ENCODE data around the gene PKD1L1.

Gene PKD1L1

DNA sequence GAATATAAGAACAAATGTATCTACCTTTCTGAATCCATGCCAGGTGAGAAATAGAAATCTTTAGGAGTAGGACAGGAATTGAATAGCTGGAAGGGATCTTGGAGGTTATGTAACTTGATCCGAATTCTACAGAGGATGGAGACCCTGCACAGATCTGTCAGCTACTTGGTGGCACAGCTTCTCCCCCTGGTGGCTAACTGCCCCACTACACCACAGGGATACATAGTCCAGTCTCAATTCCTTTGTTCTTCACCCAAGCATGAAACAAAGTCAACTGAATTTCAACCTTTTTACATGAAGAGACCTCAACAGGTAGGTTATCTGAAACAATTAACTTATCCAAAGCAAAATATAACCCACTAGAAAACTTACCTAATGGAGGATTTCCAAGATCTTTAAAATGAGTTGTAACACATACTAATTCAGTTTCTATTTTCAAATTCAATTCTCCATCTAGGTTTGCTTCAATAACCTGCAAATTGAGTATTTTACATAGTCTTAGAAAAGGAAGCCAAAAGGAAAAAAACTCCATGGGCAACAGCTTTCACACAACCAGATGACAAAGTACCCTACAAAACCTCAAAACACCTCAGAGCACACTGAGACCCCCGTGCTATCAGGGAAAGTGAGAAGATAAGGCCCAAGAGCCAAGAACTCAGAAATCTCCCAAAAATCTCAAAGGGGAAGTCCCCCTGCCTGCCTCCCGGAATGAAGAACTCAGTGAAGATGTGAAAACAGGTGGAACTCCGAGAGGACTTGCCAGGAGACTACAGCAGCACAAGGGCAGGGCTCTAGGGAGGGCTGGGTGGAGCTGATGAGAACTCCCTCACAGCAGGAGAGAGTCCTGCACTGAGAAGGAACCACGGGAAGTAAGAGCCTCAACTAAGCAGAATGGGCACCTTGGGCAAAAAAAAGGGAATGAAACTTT, 20.8 kb upstream of the PKD1L1 start:
- peaks cover 31% of the 10 kb centered on the region for H3K4me1 Mint-ChIP-seq (ENCODE audit: low read depth)
- H3K4me3 Mint-ChIP-seq: no peak overlapping the region
- DNase-seq: peak; percentile 62
- H3K27ac Mint-ChIP-seq: peak overlapping the region; percentile 72
- H3K9me3 Mint-ChIP-seq: no peaks in the 10 kb centered on the region
- peaks cover 93% of the 10 kb centered on the region for H3K36me3 Mint-ChIP-seq (ENCODE audit: low read depth)
- H3K27me3 Mint-ChIP-seq: no peaks in the 10 kb centered on the region

DNA sequence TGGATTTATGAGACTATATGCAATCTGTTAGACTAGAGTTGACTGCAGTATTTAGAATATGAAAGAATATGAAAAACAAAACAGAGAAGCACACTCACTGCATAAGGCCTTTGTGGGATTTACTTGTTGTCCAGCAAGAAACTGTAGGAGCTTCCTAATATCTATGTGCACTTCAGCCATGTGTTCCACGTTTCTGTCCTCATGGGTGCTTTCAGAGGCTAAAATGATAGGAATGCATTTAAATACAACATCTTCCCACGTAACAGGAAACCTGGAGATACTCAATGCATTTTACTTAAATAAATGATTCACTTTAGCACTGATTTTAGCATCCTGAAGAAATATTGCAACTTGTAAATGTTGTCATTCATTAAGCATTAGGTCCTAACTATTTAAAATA, 19.4 kb upstream of the PKD1L1 start:
- no peak overlapping the region for H3K27ac Mint-ChIP-seq

DNA sequence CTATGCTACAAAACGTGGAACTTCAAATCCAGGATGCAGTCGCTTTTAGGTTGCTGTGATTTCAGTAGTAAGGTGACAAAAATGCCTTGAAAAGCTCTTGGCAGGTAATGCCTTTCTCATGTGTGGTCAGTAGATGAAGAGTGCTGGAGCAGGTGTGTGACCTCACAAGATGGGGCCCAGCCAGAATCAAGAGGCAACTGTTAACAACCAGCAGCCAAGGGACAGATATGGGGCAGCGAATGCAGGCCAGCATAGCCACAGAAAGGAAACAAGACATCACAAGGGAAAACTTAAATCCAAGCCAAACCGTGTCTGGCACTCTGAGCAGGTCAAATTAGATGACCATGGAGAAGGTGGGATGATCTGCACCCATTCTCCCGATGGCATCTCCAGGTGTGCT, 18.9 kb upstream of the PKD1L1 start:
- no peaks in the 10 kb centered on the region for H3K9me3 Mint-ChIP-seq
- H3K36me3 Mint-ChIP-seq (ENCODE audit: low read depth): peaks cover 93% of the 10 kb centered on the region
- H3K4me1 Mint-ChIP-seq (ENCODE audit: low read depth): peaks cover 18% of the 10 kb centered on the region
- no peak overlapping the region for H3K4me3 Mint-ChIP-seq
- no peak for DNase-seq
- H3K27ac Mint-ChIP-seq: peak overlapping the region; percentile 7
- H3K27me3 Mint-ChIP-seq: no peaks in the 10 kb centered on the region

More for the DNA sequence above, 19.4 kb upstream of the PKD1L1 start:
- peaks cover 93% of the 10 kb centered on the region for H3K36me3 Mint-ChIP-seq (ENCODE audit: low read depth)
- H3K4me1 Mint-ChIP-seq (ENCODE audit: low read depth): peaks cover 18% of the 10 kb centered on the region
- DNase-seq: no peak
- no peaks in the 10 kb centered on the region for H3K27me3 Mint-ChIP-seq
- no peaks in the 10 kb centered on the region for H3K9me3 Mint-ChIP-seq
- no peak overlapping the region for H3K4me3 Mint-ChIP-seq

DNA sequence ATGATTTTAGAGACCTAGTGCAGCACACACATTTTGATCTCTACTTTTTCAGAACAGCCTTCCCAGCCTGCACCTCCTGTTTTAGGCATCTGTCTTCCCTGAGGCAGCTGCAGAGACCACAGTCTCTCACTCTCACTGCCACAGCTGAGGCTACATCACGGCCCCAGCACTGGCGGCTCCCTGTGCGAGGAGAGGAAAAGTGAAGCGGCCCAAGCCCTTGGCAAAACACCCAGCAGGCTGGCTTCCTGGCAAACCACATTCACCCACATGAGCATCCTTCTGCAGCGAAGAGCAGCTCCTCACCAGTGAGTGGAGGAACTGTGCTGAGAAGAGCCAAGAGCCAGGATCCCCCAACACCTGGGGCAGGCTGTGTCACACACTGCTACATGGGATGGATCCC, 17.2 kb upstream of the PKD1L1 start:
- Mint-ChIP-seq H3K4me1 (ENCODE audit: low read depth) (peaks cover 10% of the 10 kb centered on the region), H3K27me3 (no peaks in the 10 kb centered on the region), H3K9me3 (no peaks in the 10 kb centered on the region), H3K27ac (peak overlapping the region; percentile 83), H3K4me3 (no peak overlapping the region), H3K36me3 (ENCODE audit: low read depth) (peaks cover 95% of the 10 kb centered on the region)
- DNase-seq: no peak

DNA sequence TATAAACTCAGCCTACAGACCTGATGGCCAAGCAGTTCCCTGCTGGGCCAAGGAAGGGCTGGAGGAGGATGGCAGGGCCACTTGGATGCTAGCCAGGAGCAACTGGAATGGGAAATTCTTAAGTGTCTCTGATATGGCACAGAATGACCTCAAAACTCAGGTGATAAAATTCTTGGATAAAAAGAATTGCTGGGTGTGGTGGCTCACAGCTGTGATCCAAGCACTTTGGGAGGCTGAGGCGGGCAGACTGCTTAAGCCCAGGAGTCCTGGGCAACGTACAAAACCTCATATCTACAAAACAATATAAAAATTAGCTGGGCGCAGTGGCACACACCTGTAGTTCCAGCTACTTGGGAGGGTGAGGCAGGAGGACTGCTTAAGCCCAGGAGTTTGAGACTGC, 14.0 kb upstream of the PKD1L1 start:
- no peak overlapping the region for H3K4me3 Mint-ChIP-seq
- no peaks in the 10 kb centered on the region for H3K9me3 Mint-ChIP-seq
- H3K27me3 Mint-ChIP-seq: no peaks in the 10 kb centered on the region
- H3K36me3 Mint-ChIP-seq (ENCODE audit: low read depth): peaks cover 83% of the 10 kb centered on the region
- no peak overlapping the region for H3K27ac Mint-ChIP-seq
- no peak for DNase-seq
- peaks cover 5% of the 10 kb centered on the region for H3K4me1 Mint-ChIP-seq (ENCODE audit: low read depth)

DNA sequence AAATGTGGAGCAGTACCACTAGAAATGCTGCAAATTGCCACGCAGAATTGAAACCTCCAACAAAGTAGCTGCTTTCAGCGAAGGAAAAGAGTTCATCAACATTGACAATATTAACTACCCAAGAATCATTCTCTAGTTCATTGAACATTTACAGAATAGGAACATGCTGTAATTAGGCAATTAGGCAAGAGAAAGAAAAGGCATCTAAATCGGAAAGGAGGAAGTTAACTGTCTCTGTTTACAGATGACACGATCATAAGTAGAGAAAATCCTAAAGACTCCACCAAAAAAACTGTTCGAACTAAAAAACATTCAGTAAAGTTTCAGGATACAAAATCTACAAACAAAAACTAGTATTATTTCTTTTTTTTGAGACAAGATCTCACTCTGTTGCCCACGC, 8.9 kb upstream of the PKD1L1 start:
- H3K36me3 Mint-ChIP-seq (ENCODE audit: low read depth): peaks cover 68% of the 10 kb centered on the region
- H3K4me3 Mint-ChIP-seq: no peak overlapping the region
- H3K4me1 Mint-ChIP-seq (ENCODE audit: low read depth): peaks cover 15% of the 10 kb centered on the region

DNA sequence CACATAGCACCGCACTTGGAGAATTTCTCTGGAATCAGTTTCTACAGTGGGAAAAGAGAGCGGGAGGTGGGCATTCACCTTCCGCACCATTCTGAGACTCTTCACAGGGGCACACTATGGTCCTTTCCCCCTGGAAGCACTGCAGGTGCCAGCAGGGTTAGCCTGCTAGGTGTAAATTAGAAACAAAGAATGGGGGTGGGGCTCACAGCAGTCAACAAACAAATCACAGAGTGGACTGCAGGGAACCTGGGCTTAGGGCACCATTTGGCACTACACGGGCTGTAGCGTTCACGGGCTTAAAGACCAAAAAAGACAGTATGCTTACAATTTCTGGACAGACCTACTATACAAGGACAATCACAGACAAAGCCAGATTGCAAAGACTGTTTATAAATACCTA, 8.0 kb upstream of the PKD1L1 start:
- Mint-ChIP-seq H3K27ac (no peak overlapping the region), H3K4me3 (no peak overlapping the region), H3K36me3 (ENCODE audit: low read depth) (peaks cover 58% of the 10 kb centered on the region), H3K27me3 (no peaks in the 10 kb centered on the region), H3K9me3 (no peaks in the 10 kb centered on the region), H3K4me1 (ENCODE audit: low read depth) (peaks cover 15% of the 10 kb centered on the region)
- DNase-seq: no peak

More for the DNA sequence above, 8.9 kb upstream of the PKD1L1 start:
- DNase-seq: no peak
- Mint-ChIP-seq H3K27me3 (no peaks in the 10 kb centered on the region), H3K9me3 (no peaks in the 10 kb centered on the region), H3K27ac (no peak overlapping the region)

DNA sequence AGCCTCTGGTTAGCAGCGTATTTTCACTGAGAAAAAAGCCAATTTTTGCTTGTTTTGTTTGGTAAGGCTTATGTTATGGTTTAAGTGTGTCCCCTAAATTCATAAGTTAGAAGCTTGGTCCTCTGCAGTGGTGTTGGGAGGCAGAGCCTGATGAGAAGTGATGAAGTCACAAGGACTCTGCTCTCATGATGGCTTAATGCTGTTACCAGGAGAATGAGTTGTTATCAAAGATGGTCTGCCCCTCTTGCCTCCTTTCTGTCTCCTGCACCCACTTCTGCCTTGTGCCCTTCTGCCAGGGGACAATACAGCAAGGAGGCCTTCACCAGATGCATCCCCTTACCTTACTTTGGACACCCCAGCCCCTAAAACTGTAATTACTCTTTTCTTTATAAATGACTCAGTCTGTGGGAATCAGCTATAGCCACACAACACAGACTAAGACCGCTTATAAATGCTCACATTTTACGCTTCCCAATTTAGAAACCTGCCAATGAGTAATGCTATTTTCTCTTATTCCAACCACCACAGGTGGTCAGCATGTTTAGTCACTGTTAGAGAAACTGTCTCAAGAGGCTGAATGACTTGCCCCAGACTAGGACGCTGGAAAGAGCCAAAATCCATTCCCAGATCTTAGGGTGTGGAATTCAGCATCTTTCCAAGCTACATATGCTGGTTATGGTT, 6.1 kb upstream of the PKD1L1 start:
- no peak for DNase-seq
- Mint-ChIP-seq H3K27me3 (no peaks in the 10 kb centered on the region), H3K4me1 (ENCODE audit: low read depth) (peaks cover 15% of the 10 kb centered on the region), H3K27ac (peak overlapping the region; percentile 42), H3K4me3 (no peak overlapping the region), H3K9me3 (no peaks in the 10 kb centered on the region), H3K36me3 (ENCODE audit: low read depth) (peaks cover 48% of the 10 kb centered on the region)

DNA sequence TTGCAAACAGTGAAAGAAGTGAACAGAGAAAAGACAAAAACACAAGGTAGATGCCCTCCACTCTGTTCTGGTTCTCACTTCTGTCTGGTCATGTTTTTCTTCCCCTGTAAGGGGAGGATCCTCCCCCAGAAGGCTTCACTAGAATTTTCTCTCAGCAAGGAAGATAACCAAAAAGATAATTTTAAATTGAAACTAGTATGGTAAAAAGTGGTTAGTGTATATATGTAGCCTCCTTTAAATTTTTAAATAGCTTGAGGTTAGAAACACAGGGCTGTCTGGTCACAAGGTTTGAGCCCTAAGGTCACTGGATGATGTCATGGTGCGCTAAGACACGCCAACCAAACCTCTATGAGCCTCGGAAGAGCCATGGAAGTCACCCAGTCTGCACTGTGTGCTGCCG, 5.6 kb upstream of the PKD1L1 start:
- H3K4me1 Mint-ChIP-seq (ENCODE audit: low read depth): peaks cover 15% of the 10 kb centered on the region
- no peak for DNase-seq
- H3K36me3 Mint-ChIP-seq (ENCODE audit: low read depth): peaks cover 48% of the 10 kb centered on the region
- no peaks in the 10 kb centered on the region for H3K9me3 Mint-ChIP-seq
- no peaks in the 10 kb centered on the region for H3K27me3 Mint-ChIP-seq
- H3K27ac Mint-ChIP-seq: peak overlapping the region; percentile 42
- no peak overlapping the region for H3K4me3 Mint-ChIP-seq

DNA sequence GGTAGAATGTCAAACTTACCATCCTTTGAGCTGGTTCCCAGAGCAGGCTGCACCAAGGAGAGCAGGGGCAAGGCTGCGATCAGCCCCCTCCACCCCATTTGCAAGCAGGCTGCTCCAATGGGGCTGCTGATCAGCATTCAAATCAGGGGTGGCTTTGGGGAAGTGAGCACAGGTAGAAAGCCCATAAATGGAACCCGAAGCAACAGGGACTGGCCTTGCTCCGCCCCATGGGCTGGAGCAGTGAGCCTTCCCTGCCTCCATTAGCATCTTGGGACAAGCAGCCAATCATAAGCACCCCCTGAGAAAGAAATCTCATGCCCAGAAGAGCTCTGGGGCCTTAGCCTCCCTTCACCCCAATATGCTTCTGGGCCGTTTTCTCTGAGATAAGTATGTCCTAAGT, 4.0 kb upstream of the PKD1L1 start:
- Mint-ChIP-seq H3K36me3 (ENCODE audit: low read depth) (peaks cover 36% of the 10 kb centered on the region), H3K27me3 (no peaks in the 10 kb centered on the region), H3K4me1 (ENCODE audit: low read depth) (peaks cover 10% of the 10 kb centered on the region), H3K4me3 (no peak overlapping the region), H3K9me3 (no peaks in the 10 kb centered on the region), H3K27ac (no peak overlapping the region)
- no peak for DNase-seq

DNA sequence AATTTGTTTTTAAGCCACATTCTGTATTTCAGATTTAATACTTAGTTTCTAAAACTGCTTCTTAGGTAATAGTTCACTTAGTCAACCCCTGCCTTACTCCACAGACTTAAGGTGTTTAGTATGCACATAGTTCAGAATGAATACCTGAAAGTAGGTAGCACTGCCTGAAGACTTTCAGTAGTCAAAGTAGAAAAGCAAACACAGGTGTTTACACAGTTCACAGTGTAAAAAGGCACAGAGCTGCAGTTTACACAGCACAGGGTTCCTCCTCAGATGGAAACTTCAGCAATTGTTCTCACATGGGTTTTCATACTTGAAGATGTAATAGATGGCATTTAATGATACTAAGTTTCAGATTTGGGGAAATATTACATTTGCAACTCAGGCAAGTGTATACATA, 3.1 kb upstream of the PKD1L1 start:
- H3K4me1 Mint-ChIP-seq (ENCODE audit: low read depth): peaks cover 10% of the 10 kb centered on the region
- no peak overlapping the region for H3K4me3 Mint-ChIP-seq
- DNase-seq: no peak
- H3K9me3 Mint-ChIP-seq: no peaks in the 10 kb centered on the region
- H3K27me3 Mint-ChIP-seq: no peaks in the 10 kb centered on the region
- H3K36me3 Mint-ChIP-seq (ENCODE audit: low read depth): peaks cover 27% of the 10 kb centered on the region
- no peak overlapping the region for H3K27ac Mint-ChIP-seq

DNA sequence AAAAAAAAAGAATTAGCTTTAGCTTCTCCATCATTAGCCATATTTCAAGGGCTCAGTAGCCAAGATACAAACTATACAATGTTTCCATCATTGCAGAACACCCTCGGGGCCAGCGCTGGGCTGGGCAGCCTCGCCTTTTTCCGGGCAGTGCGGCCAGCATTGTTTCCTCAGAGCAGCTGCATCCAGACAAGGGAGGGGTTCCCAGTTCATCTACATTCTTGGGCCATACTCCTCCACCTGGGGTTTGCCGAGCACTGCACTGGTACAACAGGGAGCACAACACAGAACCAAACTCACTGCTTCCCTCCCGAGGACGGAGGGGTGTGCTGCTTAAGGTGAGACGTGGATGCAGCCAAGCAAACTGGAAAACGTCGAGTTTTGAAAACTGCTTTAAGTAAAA, 2.4 kb upstream of the PKD1L1 start:
- no peaks in the 10 kb centered on the region for H3K27me3 Mint-ChIP-seq
- peaks cover 21% of the 10 kb centered on the region for H3K36me3 Mint-ChIP-seq (ENCODE audit: low read depth)
- H3K4me3 Mint-ChIP-seq: no peak overlapping the region
- H3K9me3 Mint-ChIP-seq: no peaks in the 10 kb centered on the region
- H3K27ac Mint-ChIP-seq: no peak overlapping the region
- DNase-seq: no peak
- peaks cover 10% of the 10 kb centered on the region for H3K4me1 Mint-ChIP-seq (ENCODE audit: low read depth)

DNA sequence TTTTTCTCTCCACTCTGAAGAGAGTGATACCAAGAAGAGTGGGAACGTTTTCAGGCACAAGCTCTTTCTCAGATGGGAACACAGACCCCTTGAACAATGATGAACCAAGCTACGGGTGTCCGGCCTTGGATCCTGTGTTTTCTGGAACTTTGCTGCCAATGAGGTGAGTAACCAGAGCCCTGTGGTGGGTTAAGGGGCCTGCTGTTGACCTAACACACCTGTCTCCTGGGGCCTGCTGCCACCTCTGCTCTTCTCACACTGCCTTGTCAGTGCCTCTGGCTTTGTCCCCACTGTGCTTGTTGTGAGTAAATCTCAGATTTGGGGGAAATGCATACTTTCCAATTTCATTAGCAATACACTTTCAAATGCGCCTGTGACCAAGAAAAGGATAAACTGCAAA, 1.4 kb upstream of the PKD1L1 start:
- H3K27me3 Mint-ChIP-seq: no peaks in the 10 kb centered on the region
- no peak overlapping the region for H3K27ac Mint-ChIP-seq
- no peak overlapping the region for H3K4me3 Mint-ChIP-seq
- H3K36me3 Mint-ChIP-seq (ENCODE audit: low read depth): peaks cover 12% of the 10 kb centered on the region
- DNase-seq: no peak
- H3K9me3 Mint-ChIP-seq: no peaks in the 10 kb centered on the region
- H3K4me1 Mint-ChIP-seq (ENCODE audit: low read depth): peaks cover 8% of the 10 kb centered on the region

DNA sequence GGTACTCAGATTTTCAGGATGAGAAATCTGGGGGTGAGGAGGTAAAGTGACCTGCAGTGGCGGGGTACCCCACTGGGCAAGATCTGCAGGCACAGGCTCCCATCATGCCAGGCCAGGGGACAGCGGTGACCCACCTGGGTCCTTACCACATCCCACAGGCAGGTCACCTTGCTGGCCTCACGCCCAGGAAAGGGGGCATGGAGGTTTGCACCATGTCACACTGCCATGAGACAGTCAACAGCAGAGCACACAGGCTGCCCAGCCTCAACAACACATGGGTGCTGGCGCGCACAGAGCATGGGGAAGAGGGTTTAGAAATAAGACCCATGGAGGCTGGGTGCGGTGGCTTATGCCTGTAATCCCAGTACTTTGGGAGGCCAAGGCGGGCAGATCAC, 914 bp downstream of the PKD1L1 start:
- no peaks in the 10 kb centered on the region for H3K27me3 Mint-ChIP-seq
- H3K36me3 Mint-ChIP-seq (ENCODE audit: low read depth): no peaks in the 10 kb centered on the region
- DNase-seq: no peak
- no peaks in the 10 kb centered on the region for H3K4me1 Mint-ChIP-seq (ENCODE audit: low read depth)
- H3K9me3 Mint-ChIP-seq: no peaks in the 10 kb centered on the region
- H3K4me3 Mint-ChIP-seq: no peak overlapping the region
- H3K27ac Mint-ChIP-seq: no peak overlapping the region
